IMR-90 (cell line): ENCODE data around the gene STING1.
"Not testable (repeated sequence)": the region's sequence is repeated elsewhere in the genome, so short reads cannot be mapped to it uniquely, and the experiment has no call there.

Experiments
- CEBPB ChIP-seq: IDR thresholded peaks from 2 replicates; pipeline ENCODE4 v1.6.1; 2012; ENCODE audit warnings: low read depth, low read length, improper control_type of control experiment
- CTCF ChIP-seq: conservative IDR thresholded peaks from 2 replicates; pipeline ENCODE4 v1.5.1; 2012; ENCODE audit warnings: mild to moderate bottlenecking, low read depth, low read length, improper control_type of control experiment
- ELK1 ChIP-seq: fragments of 150-350 bp; IDR thresholded peaks from 2 replicates; pipeline ENCODE4 v1.6.1; 2016; ENCODE audit warnings: low read depth, mild to moderate bottlenecking, low read length, moderate library complexity, borderline replicate concordance
- FOS ChIP-seq: fragments of 150-350 bp; IDR thresholded peaks from 2 replicates; pipeline ENCODE4 v1.6.1; 2016; ENCODE audit warnings: low read depth, low read length
- MAFK ChIP-seq: IDR thresholded peaks from 2 replicates; pipeline ENCODE4 v1.6.1; 2012; ENCODE audit warnings: low read depth, low read length, improper control_type of control experiment
- MAZ ChIP-seq: IDR thresholded peaks from 2 replicates; pipeline ENCODE4 v1.6.1; 2012; ENCODE audit warnings: low read depth, mild to moderate bottlenecking, low read length, improper control_type of control experiment, moderate library complexity, borderline replicate concordance
- MXI1 ChIP-seq: IDR thresholded peaks from 2 replicates; pipeline ENCODE4 v1.6.1; 2012; ENCODE audit warnings: low read depth, mild to moderate bottlenecking, low read length, moderate library complexity, borderline replicate concordance
- POLR2A ChIP-seq: IDR thresholded peaks from 2 replicates; pipeline ENCODE4 v1.6.1; 2012; ENCODE audit warnings: mild to moderate bottlenecking, low read depth, low read length
- RAD21 ChIP-seq: IDR thresholded peaks from 2 replicates; pipeline ENCODE4 v1.6.1; 2012; ENCODE audit warnings: low read length, improper control_type of control experiment
- RCOR1 ChIP-seq: IDR thresholded peaks from 2 replicates; pipeline ENCODE4 v1.6.1; 2012; ENCODE audit warnings: mild to moderate bottlenecking, low read length, improper control_type of control experiment; ENCODE audit not compliant: insufficient replicate concordance
- RFX5 ChIP-seq: IDR thresholded peaks from 2 replicates; pipeline ENCODE4 v1.8.0; 2012; ENCODE audit warnings: low read depth, mild to moderate bottlenecking, low read length, moderate library complexity
- USF2 ChIP-seq: fragments of 150-350 bp; IDR thresholded peaks from 2 replicates; pipeline ENCODE4 v1.6.1; 2017; ENCODE audit warnings: mild to moderate bottlenecking, antibody characterized with exemption, low read length, low read depth

GRCh38 chr5:139528695-139529094 is 46.1 kb upstream of the STING1 start:
- TF ChIP-seq RCOR1, CTCF, RFX5, USF2, MXI1, ELK1, CEBPB, POLR2A, MAZ, FOS, RAD21, MAFK: not testable (repeated sequence)
